Naive thymus-derived CD8-positive, alpha-beta T cell (primary cell): ENCODE data around the gene E2F4. TPM values are rescaled to one million over a fixed set of nuclear protein-coding genes. Genes with fewer than 3 reads are reported as not detected.

Source experiments
- ATAC-seq, 2 donors: fragments of 150-1000 bp; cut with Tn5 transposase in 1 of 2; sonication (Bioruptor Pico), chemical (Tn5 transposase) in 1 of 2; 1 replicate in 1 of 2; 2 replicates in 1 of 2; pipeline ENCODE4 v1.10.0; 2021; ENCODE audit warnings: mild to moderate bottlenecking in 2 of 2, moderate library complexity in 2 of 2
- POLR2A ChIA-PET: fragments of 350-600 bp; sonication (Branson Sonifier 250); formaldehyde crosslinking; loops from one replicate; lab custom pipeline; 2021; ENCODE audit warnings: antibody characterized with exemption; lab: Charles Lee
- DNase-seq, 10 donors: peaks; one replicate each; pipeline versions ENCODE4 v3.0.0 to v3.0.0-alpha.2; 2020 to 2022
- H3K27ac Mint-ChIP-seq, 10 donors: one replicate each; pipeline ENCODE4 v1.8.0; 2020 to 2022; ENCODE audit warnings: mild to moderate bottlenecking in 10 of 10, mixed read lengths in 10 of 10, moderate library complexity in 4 of 10, inconsistent platforms in 1 of 10
- H3K27me3 Mint-ChIP-seq, 5 donors: one replicate each; pipeline ENCODE4 v1.8.0; 2021 to 2022; ENCODE audit warnings: mixed read lengths in 5 of 5
- H3K36me3 Mint-ChIP-seq, 3 donors: one replicate each; pipeline ENCODE4 v1.8.0; 2020 to 2022; ENCODE audit warnings: mixed read lengths in 3 of 3, mild to moderate bottlenecking in 2 of 3, inconsistent platforms in 1 of 3
- H3K4me1 Mint-ChIP-seq, 4 donors: one replicate each; pipeline ENCODE4 v1.8.0; 2021 to 2022; ENCODE audit warnings: mixed read lengths in 4 of 4
- H3K4me3 Mint-ChIP-seq, 10 donors: one replicate each; pipeline ENCODE4 v1.8.0; 2020 to 2022; ENCODE audit warnings: mild to moderate bottlenecking in 10 of 10, mixed read lengths in 10 of 10, moderate library complexity in 6 of 10, inconsistent platforms in 1 of 10
- H3K9me3 Mint-ChIP-seq, 9 donors: one replicate each; pipeline ENCODE4 v1.8.0; 2020 to 2022; ENCODE audit warnings: mixed read lengths in 9 of 9, mild to moderate bottlenecking in 3 of 9, inconsistent platforms in 1 of 9, moderate library complexity in 1 of 9
- polyA plus RNA-seq, 3 donors: library from polyadenylated mRNA; unstranded; fragments of 300-500 nt; fragmentation: Illumina TruSeq; gene quantifications; one replicate each; pipeline ENCODE4 v1.2.3, GENCODE V29; 2021
- total RNA-seq, 8 experiments: library from RNA in 2 of 8; stranded (reverse) in 2 of 8; gene quantifications; one replicate each; pipeline ENCODE4 v1.2.3 and lab custom pipeline; 2021 to 2026

E2F4 gene
- total and polyA plus RNA-seq, 5 experiments from 2014 or later, result 40.7 to 87.1 (median 67.8) TPM

- Mint-ChIP-seq H3K27me3 (no peaks in the 10 kb centered on the region), H3K4me1 (peaks cover 28 to 53% (median 48%) of the 10 kb centered on the region in 4 donors), H3K27ac (peak overlapping the region in 8 of 10 donors; percentile 1 to 85 (median 36)), H3K36me3 (peaks cover 0 to 14% (median 3%) of the 10 kb centered on the region in 3 donors), H3K9me3 (no peaks in the 10 kb centered on the region), H3K4me3 (no peak overlapping the region)
- ATAC-seq (no peak), DNase-seq (no peak)
- POLR2A ChIA-PET, result interaction anchor here (2.5 kb wide), 1 partner anchor 16 kb away, joined by 10 read pairs; no protein-coding TSS in a partner anchor
Observed at GRCh38 chr16:67223992-67224391, 32.0 kb downstream of the E2F4 start.

GRCh38 chr16:67226295-67226803 is 34.4 kb downstream of the E2F4 start:
- DNase-seq, result no peak
- peaks cover 0 to 22% (median 0%) of the 10 kb centered on the region in 3 donors for H3K36me3 Mint-ChIP-seq
- peaks cover 25 to 53% (median 48%) of the 10 kb centered on the region in 4 donors for H3K4me1 Mint-ChIP-seq
- H3K27me3 Mint-ChIP-seq, result no peaks in the 10 kb centered on the region
- no peak for ATAC-seq
- no peaks in the 10 kb centered on the region for H3K9me3 Mint-ChIP-seq
- peak overlapping the region; percentile 97 to 100 (median 99) for H3K4me3 Mint-ChIP-seq
- POLR2A ChIA-PET, result interaction anchor here (0.8 to 7.8 kb wide), 15 partner anchors 9 to 197 kb away, joined by 3 to 99 read pairs (median 4); partner anchors contain the start of genes CBFB, E2F4, FBXL8 and FHOD1
- peak overlapping the region; percentile 93 to 99 (median 99) for H3K27ac Mint-ChIP-seq

GRCh38 chr16:67226804-67227566 is 35.0 kb downstream of the E2F4 start, which contains the start of gene TMEM208:
Gene TMEM208, plus strand, starts transcription at chr16:67227130. Its CDS starts 89 bp downstream, at chr16:67227219.
- ATAC-seq (peak; percentile 94 to 95), DNase-seq (peak; percentile 91 to 99 (median 98))
- H3K9me3 Mint-ChIP-seq, result no peaks in the 10 kb centered on the region
- POLR2A ChIA-PET, result interaction anchor here (0.8 to 7.8 kb wide), 16 partner anchors 8 to 198 kb away, joined by 3 to 99 read pairs (median 4); partner anchors contain the start of genes CBFB, E2F4, FBXL8 and FHOD1
- peak within 1 kb of the TSS; percentile 93 to 99 (median 99) for H3K27ac Mint-ChIP-seq
- H3K4me1 Mint-ChIP-seq, result peaks cover 25 to 53% (median 48%) of the 10 kb centered on the region in 4 donors
- peaks cover 0 to 25% (median 0%) of the 10 kb centered on the region in 3 donors for H3K36me3 Mint-ChIP-seq
- no peaks in the 10 kb centered on the region for H3K27me3 Mint-ChIP-seq
- H3K4me3 Mint-ChIP-seq, result peak within 1 kb of the TSS; percentile 97 to 100 (median 99)

- Mint-ChIP-seq H3K9me3 (no peaks in the 10 kb centered on the region), H3K27ac (peak overlapping the region; percentile 93 to 99 (median 99)), H3K27me3 (no peaks in the 10 kb centered on the region), H3K36me3 (peaks cover 0 to 25% (median 0%) of the 10 kb centered on the region in 3 donors), H3K4me3 (peak overlapping the region; percentile 97 to 100 (median 99)), H3K4me1 (peaks cover 25 to 53% (median 48%) of the 10 kb centered on the region in 4 donors)
- POLR2A ChIA-PET, result interaction anchor here (1.0 to 7.8 kb wide), 14 partner anchors 7 to 199 kb away, joined by 3 to 99 read pairs (median 4); partner anchors contain the start of genes CBFB, E2F4, FBXL8 and FHOD1
- no peak for DNase-seq
- no peak for ATAC-seq
Observed at GRCh38 chr16:67227567-67227921, 35.6 kb downstream of the E2F4 start.

GRCh38 chr16:67228034-67228785 is 36.3 kb downstream of the E2F4 start:
- POLR2A ChIA-PET, result interaction anchor here (1.3 to 7.8 kb wide), 4 partner anchors 11 to 35 kb away, joined by 4 to 99 read pairs (median 20); partner anchors contain the start of genes E2F4, FHOD1 and SLC9A5

GRCh38 chr16:67228905-67229304 is 37.0 kb downstream of the E2F4 start:
- Mint-ChIP-seq H3K27me3 (no peaks in the 10 kb centered on the region), H3K27ac (peak overlapping the region in 3 of 10 donors; percentile 17 to 53 (median 22)), H3K9me3 (no peaks in the 10 kb centered on the region), H3K4me1 (peaks cover 25 to 45% (median 43%) of the 10 kb centered on the region in 4 donors), H3K4me3 (peak overlapping the region in 9 of 10 donors; percentile 22 to 100 (median 99)), H3K36me3 (peaks cover 0 to 29% (median 0%) of the 10 kb centered on the region in 3 donors)
- peak in 1 of 10 donors; percentile 7 for DNase-seq
- ATAC-seq, result no peak
- POLR2A ChIA-PET, result interaction anchor here (3.6 to 7.8 kb wide), 2 partner anchors 10 to 17 kb away, joined by 24 to 99 read pairs; partner anchors contain the start of genes FHOD1 and SLC9A5

More at GRCh38 chr16:67228034-67228785, 36.3 kb downstream of the E2F4 start:
- H3K27ac Mint-ChIP-seq, result peak overlapping the region in 9 of 10 donors; percentile 22 to 99 (median 98)
- H3K36me3 Mint-ChIP-seq, result peaks cover 0 to 25% (median 0%) of the 10 kb centered on the region in 3 donors
- peaks cover 25 to 49% (median 46%) of the 10 kb centered on the region in 4 donors for H3K4me1 Mint-ChIP-seq
- peak overlapping the region; percentile 97 to 100 (median 99) for H3K4me3 Mint-ChIP-seq
- no peaks in the 10 kb centered on the region for H3K9me3 Mint-ChIP-seq
- no peaks in the 10 kb centered on the region for H3K27me3 Mint-ChIP-seq
- ATAC-seq (no peak), DNase-seq (no peak)

GRCh38 chr16:67229906-67230808 is 38.2 kb downstream of the E2F4 start:
- ATAC-seq (no peak), DNase-seq (peak in 1 of 10 donors; percentile 32)
- POLR2A ChIA-PET, result interaction anchor here (3.6 to 7.8 kb wide), 2 partner anchors 9 to 16 kb away, joined by 24 to 99 read pairs; partner anchors contain the start of genes FHOD1 and SLC9A5
- peaks cover 20 to 33% (median 31%) of the 10 kb centered on the region in 4 donors for H3K4me1 Mint-ChIP-seq
- H3K27ac Mint-ChIP-seq, result peak overlapping the region in 2 of 10 donors; percentile 13 to 62
- peaks cover 0 to 30% (median 0%) of the 10 kb centered on the region in 3 donors for H3K36me3 Mint-ChIP-seq
- H3K4me3 Mint-ChIP-seq, result peak overlapping the region in 3 of 10 donors; percentile 11 to 59 (median 48)
- no peaks in the 10 kb centered on the region for H3K9me3 Mint-ChIP-seq
- H3K27me3 Mint-ChIP-seq, result no peaks in the 10 kb centered on the region

GRCh38 chr16:67230809-67231660 is 39.1 kb downstream of the E2F4 start:
- H3K4me3 Mint-ChIP-seq, result no peak overlapping the region
- no peak overlapping the region for H3K27ac Mint-ChIP-seq
- POLR2A ChIA-PET, result interaction anchor here (1.1 to 7.8 kb wide), 2 partner anchors 12 to 15 kb away, joined by 3 to 99 read pairs; partner anchors contain the start of genes FHOD1 and SLC9A5
- no peaks in the 10 kb centered on the region for H3K27me3 Mint-ChIP-seq
- ATAC-seq (no peak), DNase-seq (no peak)
- peaks cover 0 to 32% (median 0%) of the 10 kb centered on the region in 3 donors for H3K36me3 Mint-ChIP-seq
- H3K4me1 Mint-ChIP-seq, result peaks cover 11 to 25% (median 24%) of the 10 kb centered on the region in 4 donors
- H3K9me3 Mint-ChIP-seq, result no peaks in the 10 kb centered on the region

GRCh38 chr16:67233596-67233995 is 41.6 kb downstream of the E2F4 start:
- Mint-ChIP-seq H3K9me3 (no peaks in the 10 kb centered on the region), H3K36me3 (peaks cover 0 to 50% (median 7%) of the 10 kb centered on the region in 3 donors), H3K4me1 (peaks cover 0 to 7% (median 4%) of the 10 kb centered on the region in 4 donors), H3K27me3 (no peaks in the 10 kb centered on the region), H3K4me3 (no peak overlapping the region), H3K27ac (no peak overlapping the region)
- POLR2A ChIA-PET, result no interaction called here
- no peak for ATAC-seq
- no peak for DNase-seq

GRCh38 chr16:67234180-67234597 is 42.2 kb downstream of the E2F4 start:
- DNase-seq (peak in 1 of 10 donors; percentile 27), ATAC-seq (no peak)
- H3K27ac Mint-ChIP-seq, result peak overlapping the region in 1 of 10 donors; percentile 24
- peaks cover 0 to 49% (median 7%) of the 10 kb centered on the region in 3 donors for H3K36me3 Mint-ChIP-seq
- H3K9me3 Mint-ChIP-seq, result no peaks in the 10 kb centered on the region
- no peaks in the 10 kb centered on the region for H3K27me3 Mint-ChIP-seq
- POLR2A ChIA-PET, result interaction anchor here (0.7 kb wide), 1 partner anchor 75 kb away, joined by 3 read pairs; no protein-coding TSS in a partner anchor
- H3K4me1 Mint-ChIP-seq, result peaks cover 0 to 7% (median 4%) of the 10 kb centered on the region in 4 donors
- H3K4me3 Mint-ChIP-seq, result no peak overlapping the region
